Esophagus squamous epithelium (tissue), 5 donors: Measurements from ENCODE around the gene NISCH. TPM values are rescaled to one million over a fixed set of nuclear protein-coding genes. Genes with fewer than 3 reads are reported as not detected.

Experiments
- DNase-seq: peaks from one replicate; lab custom pipeline; 2025; lab: John Stamatoyannopoulos, UW
- H3K27ac ChIP-seq, 4 donors: fragments of 200-600 bp; sonication (generic); one replicate each; pipeline ENCODE4 v1.5.1; 2016 to 2019; ENCODE audit warnings: mild to moderate bottlenecking in 1 of 4
- H3K27me3 ChIP-seq, 4 donors: fragments of 200-600 bp; sonication (generic); 1 replicate in 3 of 4; 2 replicates in 1 of 4; pipeline versions ENCODE4 v1.5.1 to v1.6.0; 2017 to 2021; ENCODE audit warnings: antibody characterized with exemption in 1 of 4
- H3K36me3 ChIP-seq, 3 donors: fragments of 200-600 bp; sonication (generic); one replicate each; pipeline ENCODE4 v1.5.1; 2016 to 2019
- H3K4me1 ChIP-seq, 3 donors: fragments of 200-600 bp; sonication (generic); one replicate each; pipeline ENCODE4 v1.5.1; 2017 to 2019
- H3K4me3 ChIP-seq, 4 donors: fragments of 200-600 bp; sonication (generic); 1 replicate in 3 of 4; 2 replicates in 1 of 4; pipeline ENCODE4 v1.5.1; 2016 to 2019; ENCODE audit warnings: mild to moderate bottlenecking in 2 of 4, moderate library complexity in 1 of 4
- H3K9me3 ChIP-seq, 3 donors: fragments of 200-600 bp; sonication (generic); one replicate each; pipeline ENCODE4 v1.5.1; 2016 to 2019
- CTCF ChIP-seq, 6 experiments: fragments of 450-650 bp in 4 of 6; fragments of 200-600 bp in 2 of 6; sonication (generic) in 2 of 6; IDR thresholded peaks; one replicate each; pipeline ENCODE4 v1.5.1; 2016 to 2019; ENCODE audit warnings: antibody characterized with exemption in 6 of 6, mild to moderate bottlenecking in 4 of 6, moderate library complexity in 4 of 6
- POLR2A ChIP-seq, 4 donors: fragments of 450-650 bp; IDR thresholded peaks; one replicate each; pipeline ENCODE4 v1.6.1; 2017; ENCODE audit warnings: antibody characterized with exemption in 4 of 4, mild to moderate bottlenecking in 4 of 4, moderate library complexity in 3 of 4
- WGBS, 2 donors: methylation state at CpG; one replicate each; pipeline ENCODE4 v1.1.5; 2018; 5-methylcytosine and 5-hydroxymethylcytosine counted together
- intact Hi-C: fragments of 100-400 bp; cut with DNase I; formaldehyde crosslinking; loops from one replicate; pipeline ENCODE4 v1.15.0; 2022
- total RNA-seq, 4 donors: library from RNA; depleted of rRNA; stranded (reverse); fragments of >200 nt; gene quantifications; one replicate each; pipeline ENCODE4 v1.1.0, GENCODE V29; 2016
- donor health status: DM: yes; HTN: yes; CAD: no.

The NISCH gene
- total RNA-seq, 4 donors from 2014 or later: 33.6 to 82.2 (median 40.6) TPM

GRCh38 chr3:52490035-52490938, 34.9 kb downstream of the NISCH start:
- DNase-seq: no peak
- Histone ChIP-seq H3K9me3 (no peaks in the 10 kb centered on the region), H3K27ac (peak overlapping the region in 3 of 4 donors; percentile 11 to 81 (median 72)), H3K4me1 (peaks cover 10 to 74% (median 40%) of the 10 kb centered on the region in 3 donors), H3K4me3 (no peak overlapping the region), H3K36me3 (peaks cover 51 to 85% (median 66%) of the 10 kb centered on the region in 3 donors), H3K27me3 (no peaks in the 10 kb centered on the region)
- 88 to 90% methylated on average over 9 to 13 of the region's 22 CpGs for WGBS, 2 donors
- intact Hi-C loops: no loop called here
- TF ChIP-seq POLR2A (IDR thresholded peaks at IDR 0.05): no peak
- TF ChIP-seq CTCF (IDR thresholded peaks at IDR 0.05): no peak

GRCh38 chr3:52490939-52491526, 35.6 kb downstream of the NISCH start:
- DNase-seq: no peak
- TF ChIP-seq POLR2A (IDR thresholded peaks at IDR 0.05) (no peak), CTCF (IDR thresholded peaks at IDR 0.05) (no peak)
- Histone ChIP-seq H3K27ac (peak overlapping the region; percentile 47 to 81 (median 66)), H3K4me3 (no peak overlapping the region), H3K4me1 (peaks cover 10 to 74% (median 44%) of the 10 kb centered on the region in 3 donors), H3K36me3 (peaks cover 51 to 77% (median 66%) of the 10 kb centered on the region in 3 donors), H3K9me3 (no peaks in the 10 kb centered on the region), H3K27me3 (no peaks in the 10 kb centered on the region)
- intact Hi-C loops: no loop called here
- 74 to 96% methylated on average over 5 to 12 of the region's 23 CpGs for WGBS, 2 donors

DNA sequence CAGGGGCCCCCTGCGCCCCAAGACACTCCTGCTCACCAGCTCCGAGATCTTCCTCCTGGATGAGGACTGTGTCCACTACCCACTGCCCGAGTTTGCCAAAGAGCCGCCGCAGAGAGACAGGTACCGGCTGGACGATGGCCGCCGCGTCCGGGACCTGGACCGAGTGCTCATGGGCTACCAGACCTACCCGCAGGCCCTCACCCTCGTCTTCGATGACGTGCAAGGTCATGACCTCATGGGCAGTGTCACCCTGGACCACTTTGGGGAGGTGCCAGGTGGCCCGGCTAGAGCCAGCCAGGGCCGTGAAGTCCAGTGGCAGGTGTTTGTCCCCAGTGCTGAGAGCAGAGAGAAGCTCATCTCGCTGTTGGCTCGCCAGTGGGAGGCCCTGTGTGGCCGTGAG, 36.7 kb downstream of the NISCH start:
- Histone ChIP-seq H3K27me3 (no peaks in the 10 kb centered on the region), H3K36me3 (peaks cover 44 to 67% (median 61%) of the 10 kb centered on the region in 3 donors), H3K4me1 (peaks cover 10 to 84% (median 46%) of the 10 kb centered on the region in 3 donors), H3K9me3 (no peaks in the 10 kb centered on the region), H3K4me3 (no peak overlapping the region), H3K27ac (peak overlapping the region in 2 of 4 donors; percentile 72 to 81)
- WGBS, 2 donors: 93% methylated on average over 3 of the region's 21 CpGs; no CpG with 5 or more reads in 1 of the 2 donors
- intact Hi-C loops: no loop called here
- TF ChIP-seq CTCF (IDR thresholded peaks at IDR 0.05) (no peak), POLR2A (IDR thresholded peaks at IDR 0.05) (no peak)
- no peak for DNase-seq

DNA sequence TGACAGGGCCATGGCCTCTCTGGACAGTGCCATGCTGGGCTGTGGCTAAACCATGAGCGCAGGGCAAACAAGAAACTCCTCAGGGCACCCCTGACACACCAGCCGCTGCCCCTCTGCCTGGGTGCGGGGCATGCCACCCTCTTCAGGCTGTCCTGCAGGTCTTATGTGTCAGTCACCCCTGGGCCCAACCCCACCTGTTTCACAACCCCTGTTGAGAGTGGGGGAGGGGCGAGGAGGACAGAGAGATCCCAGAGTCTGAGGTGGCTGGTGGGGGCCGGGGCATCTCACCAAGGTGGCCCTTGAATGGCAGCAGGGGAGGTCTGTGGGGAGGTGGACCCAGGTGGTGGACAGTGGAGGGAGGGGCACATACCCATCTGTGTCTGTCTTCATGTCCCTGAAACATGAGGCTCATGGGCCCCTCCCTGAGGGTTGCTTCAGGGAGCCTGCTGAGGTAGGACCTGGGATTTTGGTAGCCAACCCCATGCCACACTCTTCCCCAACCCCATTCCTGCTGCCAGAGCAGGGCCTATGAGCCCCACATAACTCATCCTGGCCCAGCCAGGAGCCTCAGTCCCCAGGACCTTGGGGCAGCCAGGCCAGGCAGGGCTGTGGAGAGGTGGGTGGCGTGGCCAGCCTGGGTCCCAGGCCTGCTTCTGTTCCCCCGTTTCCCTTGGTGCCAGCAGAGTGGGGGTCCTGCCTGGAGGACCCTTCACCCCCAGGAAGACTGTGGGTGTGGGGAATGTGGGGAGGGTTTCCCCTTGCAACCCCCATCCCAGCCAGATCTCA, 38.0 kb downstream of the NISCH start:
- no peak for DNase-seq
- Histone ChIP-seq H3K4me3 (no peak overlapping the region), H3K27ac (peak overlapping the region in 1 of 4 donors; percentile 4), H3K27me3 (no peaks in the 10 kb centered on the region), H3K9me3 (no peaks in the 10 kb centered on the region), H3K4me1 (peaks cover 10 to 96% (median 46%) of the 10 kb centered on the region in 3 donors), H3K36me3 (peaks cover 36 to 53% (median 47%) of the 10 kb centered on the region in 3 donors)
- intact Hi-C loops: no loop called here
- 77% methylated on average over 3 of the region's 7 CpGs; no CpG with 5 or more reads in 1 of the 2 donors for WGBS, 2 donors
- TF ChIP-seq POLR2A (IDR thresholded peaks at IDR 0.05) (no peak), CTCF (IDR thresholded peaks at IDR 0.05) (no peak)
